Stimulated activated CD4-positive, alpha-beta T cell treated with anti-CD3 and anti-CD28 coated beads, Interleukin-12 subunit alpha, Interleukin-12 subunit beta, amount 100 ng/mL, for 24 hours (primary cell): Measurements from ENCODE around the gene ZNF654.
"Not testable (repeated sequence)": the region's sequence is repeated elsewhere in the genome, so short reads cannot be mapped to it uniquely, and the experiment has no call there.

Experiments
- DNase-seq, 2 experiments: peaks; one replicate each; pipeline ENCODE4 v3.0.0-alpha.2; 2020; ENCODE audit warnings: low read depth in 2 of 2

Gene ZNF654

DNA sequence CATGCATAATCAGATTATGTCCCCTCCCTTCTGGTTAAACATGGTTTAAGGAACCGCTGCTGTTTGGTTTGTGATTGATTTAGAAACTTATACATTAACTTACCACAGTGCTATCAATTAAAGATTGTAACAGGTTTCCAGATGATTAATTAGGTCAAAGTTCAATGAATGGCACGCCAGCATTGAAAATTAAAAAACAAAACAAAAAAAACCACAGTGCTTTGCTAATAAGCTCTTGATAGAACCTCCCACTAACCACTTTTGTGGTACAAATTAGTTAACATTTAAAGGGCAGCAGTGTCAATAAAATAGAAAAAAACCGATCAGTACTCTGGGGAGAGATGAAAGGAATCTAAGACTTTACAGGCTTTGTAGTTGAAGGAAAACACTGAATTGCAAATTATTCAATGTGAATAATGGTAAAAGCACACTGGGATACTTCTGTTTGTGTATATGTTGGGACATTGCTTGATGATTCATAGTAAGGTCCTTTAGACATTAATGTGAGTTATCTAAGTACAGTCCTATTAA lies 83.1 kb downstream of the ZNF654 start:
- DNase-seq, result no peak

DNA sequence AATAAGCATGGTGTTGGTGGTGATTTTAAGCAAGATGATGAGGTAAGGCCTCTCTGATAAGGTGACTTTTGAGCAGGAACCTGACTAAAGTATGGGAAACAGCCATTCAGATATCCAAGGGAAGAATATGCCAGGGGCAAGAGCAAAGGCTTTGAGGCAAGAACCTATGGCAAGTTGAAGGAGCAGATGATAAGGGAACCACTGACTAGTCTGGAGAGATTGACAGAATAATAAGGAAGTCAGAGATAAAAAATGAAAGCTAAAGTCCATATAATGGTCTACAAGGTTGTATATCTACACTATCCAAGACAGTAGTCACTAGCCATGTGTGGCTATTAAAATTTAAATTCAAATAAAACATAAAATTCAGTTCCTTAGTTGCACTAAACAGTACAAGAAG lies 88.2 kb downstream of the ZNF654 start:
- DNase-seq, result no peak

DNA sequence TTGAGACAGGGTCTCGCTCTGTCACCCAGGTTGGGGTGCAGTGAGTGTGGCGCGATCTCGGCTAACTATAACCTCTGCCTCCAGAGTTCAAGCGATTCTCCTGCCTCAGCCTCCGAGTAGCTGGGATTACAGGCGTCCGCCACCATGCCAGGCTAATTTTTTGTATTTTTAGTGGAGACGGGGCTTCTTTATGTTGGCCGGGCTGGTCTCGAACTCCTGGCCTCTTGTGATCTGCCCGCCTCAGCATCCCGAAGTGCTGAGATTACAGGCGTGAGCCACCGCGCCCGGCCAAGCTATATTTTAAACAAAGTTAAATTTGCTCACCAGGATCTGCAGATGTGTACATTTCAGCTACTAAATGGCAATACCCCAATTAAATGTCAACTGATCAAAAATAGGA lies 89.6 kb downstream of the ZNF654 start:
- DNase-seq, result no peak

DNA sequence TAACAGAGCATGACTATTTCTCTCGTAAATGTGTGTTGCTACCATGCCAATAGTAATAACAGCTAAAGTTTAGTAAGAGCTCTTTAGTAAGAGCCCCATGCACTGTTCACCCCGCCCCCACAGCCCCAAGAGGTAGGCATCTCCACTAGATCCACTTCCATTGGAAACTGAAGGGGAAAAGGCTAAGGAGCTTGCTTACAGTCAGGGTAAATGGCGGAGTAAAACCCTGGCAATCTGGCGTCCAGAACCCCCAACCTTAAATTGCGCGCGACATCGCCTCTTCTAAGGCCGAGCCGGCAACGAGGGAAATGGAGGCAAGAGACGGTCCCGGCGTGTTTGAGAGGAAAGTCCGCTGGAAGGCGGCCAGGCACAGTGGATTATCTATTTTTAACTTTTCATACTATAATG lies 90.0 kb downstream of the ZNF654 start:
- peak in 1 of 2 experiments; percentile 37 for DNase-seq

DNA sequence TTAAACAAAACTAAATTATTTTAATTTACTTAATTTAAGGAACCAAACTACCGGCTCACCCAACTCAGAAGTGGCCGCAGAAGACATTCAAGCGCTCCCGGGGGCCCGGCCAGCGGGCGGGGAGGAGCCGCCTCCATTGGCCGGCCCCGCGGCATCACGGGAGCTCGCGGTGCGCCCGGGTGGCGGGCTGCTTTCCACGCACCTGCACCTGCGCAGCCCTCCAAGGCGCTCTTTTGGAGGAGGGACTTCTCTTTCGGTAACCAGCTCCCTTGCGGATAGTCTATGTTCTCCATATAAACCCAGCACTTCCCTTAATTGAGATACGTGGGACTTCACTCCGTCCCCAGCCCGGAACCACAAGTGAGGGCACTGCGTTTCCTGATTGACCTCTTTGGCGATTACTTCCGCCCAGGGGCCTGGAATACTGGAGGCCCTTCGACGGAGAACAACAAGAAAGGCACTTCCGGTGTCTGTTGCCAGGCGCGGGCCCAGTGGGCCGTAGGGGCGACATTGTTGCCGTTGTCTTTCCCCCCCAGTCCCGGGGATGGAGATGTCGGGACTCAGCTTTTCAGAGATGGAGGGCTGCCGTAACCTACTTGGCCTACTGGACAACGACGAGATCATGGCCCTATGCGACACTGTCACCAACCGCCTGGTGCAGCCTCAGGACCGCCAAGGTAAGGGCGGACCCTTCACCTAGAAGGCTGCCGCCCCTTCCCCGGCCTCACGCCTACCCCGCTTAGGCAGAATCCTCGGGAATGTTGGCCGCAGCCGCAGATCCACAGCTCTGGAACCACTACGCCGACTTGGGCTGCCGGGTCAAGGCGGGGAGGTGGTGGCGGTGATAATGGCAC lies 90.7 kb downstream of the ZNF654 start, which contains the start of gene C3orf38:
Gene C3orf38, plus strand, starts transcription at position 451 of the 854 bp plus-strand sequence. Its CDS starts 94 bp downstream, at position 545.
- DNase-seq, result peak; percentile 64 to 65

DNA sequence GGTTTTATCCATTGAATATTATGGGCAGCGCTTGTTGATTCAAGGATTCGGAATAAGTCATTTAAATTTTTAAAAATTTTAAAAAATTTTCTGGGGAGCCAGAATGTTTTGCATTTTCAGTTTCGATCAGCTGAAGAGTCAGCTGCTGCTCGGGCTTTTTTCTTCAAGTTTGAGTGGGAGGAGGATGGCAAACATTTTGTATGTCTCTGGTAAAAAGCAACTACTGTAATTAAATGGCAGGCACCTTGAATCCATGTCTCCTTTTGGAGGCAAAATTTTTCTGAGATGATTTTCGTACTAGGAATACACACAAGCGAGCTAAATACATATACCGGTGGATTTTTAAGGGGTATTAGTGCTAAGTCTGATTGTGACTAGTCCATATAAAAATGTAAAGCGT lies 91.3 kb downstream of the ZNF654 start:
- no peak for DNase-seq

DNA sequence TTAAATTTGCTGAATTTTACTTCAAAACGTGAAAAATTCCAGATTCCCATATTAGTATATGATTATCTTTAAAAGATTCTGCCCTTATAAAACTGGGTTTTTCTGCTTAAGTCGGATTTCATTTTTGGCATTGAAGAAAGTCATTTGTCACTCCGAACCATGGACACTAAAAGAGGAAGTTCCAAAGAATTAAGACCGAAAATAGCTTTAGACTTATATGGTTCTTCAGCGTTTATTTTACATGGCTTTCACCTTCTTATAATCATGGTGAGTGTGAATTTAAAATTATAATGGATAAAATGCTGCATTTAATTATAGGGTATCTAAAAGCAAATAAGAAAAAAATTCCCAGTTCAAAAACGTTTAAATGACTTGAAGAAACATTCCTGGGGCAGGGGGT lies 91.8 kb downstream of the ZNF654 start:
- no peak for DNase-seq

DNA sequence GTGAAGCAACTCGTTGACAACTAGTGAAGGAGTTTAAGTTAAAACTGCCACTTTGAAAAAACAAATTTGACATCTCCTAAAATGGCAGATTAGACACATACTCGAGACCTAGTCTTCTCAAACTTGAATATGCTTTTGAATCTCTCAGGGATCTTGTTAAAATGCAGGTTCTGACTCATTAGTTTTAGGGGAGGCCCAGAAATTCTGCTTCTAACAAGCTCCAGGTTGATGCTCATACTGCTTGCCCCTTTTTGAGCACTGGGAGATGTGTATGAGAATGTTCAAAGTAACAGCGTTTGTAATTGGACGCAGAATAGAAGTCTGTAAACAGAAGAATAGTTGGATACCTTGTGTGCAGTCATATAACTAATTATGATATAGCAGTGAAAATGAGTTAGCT lies 92.3 kb downstream of the ZNF654 start:
- no peak for DNase-seq

DNA sequence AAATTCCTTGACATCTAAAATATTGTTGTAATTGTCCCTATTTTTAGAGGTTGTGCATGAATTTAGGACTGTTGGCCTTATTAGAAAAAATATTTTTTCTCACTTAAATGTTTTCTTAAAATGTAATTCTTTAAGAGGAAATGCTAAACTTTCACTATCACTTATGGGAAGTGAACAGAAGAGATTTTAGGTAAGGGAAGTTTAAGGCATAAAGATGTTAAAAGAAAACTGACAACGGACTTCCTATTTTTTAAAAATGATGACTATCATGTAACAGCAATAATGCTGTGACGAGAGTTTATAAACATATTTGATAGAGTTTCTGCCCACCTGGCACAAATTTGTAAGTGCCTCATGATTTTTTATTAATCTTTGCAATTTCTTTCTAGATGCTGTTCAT lies 93.8 kb downstream of the ZNF654 start:
- DNase-seq, result no peak

DNA sequence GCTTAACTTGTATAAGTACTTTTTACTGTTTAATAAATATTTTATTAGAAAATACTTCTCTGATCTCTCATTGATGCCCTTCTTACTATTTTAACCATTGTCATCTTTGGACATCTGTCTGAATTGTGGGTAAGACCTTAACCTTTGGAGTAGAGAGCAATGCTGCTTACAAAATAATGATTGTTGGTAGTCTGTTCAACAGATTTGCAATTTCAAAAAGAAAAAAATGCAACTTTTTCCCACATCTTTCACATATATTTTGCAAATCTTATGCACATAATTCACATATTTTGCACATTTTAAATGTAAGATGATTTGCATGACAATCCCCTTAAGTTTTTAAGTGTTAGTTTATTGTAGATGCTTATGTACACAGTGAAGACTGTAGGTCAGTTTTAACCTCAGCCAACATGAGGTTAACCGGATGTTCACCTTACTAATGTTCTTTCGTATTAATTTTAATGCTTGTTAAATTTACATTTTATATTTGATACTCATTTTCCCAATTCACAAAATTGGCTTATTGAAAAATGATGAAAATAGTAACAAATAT lies 107.4 kb downstream of the ZNF654 start:
- DNase-seq, result no peak

DNA sequence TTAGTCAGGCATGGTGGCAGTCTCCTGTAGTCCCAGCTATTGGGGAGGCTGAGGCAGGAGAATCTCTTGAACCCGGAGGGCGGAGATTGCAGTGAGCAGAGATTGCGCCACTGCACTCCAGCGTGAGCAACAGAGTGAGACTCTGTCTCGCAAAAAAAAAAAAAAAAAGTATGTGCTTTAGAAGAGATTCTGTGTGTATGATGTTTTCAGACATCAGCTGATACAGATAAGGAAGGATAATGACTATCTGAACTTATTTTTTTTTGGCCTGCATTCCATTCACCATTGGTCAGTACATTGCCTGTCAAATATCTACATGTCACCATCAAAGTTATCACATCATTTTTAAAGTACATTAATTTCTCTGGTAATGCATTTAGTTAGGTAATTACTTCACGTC lies 108.1 kb downstream of the ZNF654 start:
- DNase-seq, result no peak

DNA sequence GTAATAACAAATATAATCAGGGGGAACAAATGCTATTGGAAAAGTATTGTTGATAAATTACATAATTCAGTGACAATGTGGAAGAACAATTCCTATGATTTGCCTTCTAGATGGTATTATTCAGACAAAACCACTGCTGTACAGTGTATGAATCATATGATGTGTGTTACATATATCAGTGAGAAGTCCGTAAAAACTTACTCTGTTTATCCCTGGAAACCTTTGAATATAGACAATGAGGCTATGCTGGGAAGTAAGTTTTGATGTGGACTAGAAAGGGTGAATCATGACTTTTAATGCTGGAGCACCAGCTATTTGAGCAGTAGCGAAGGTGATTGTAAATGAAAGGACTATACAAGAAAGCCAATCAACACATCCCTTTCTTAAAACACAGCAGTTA lies 108.6 kb downstream of the ZNF654 start:
- no peak for DNase-seq

DNA sequence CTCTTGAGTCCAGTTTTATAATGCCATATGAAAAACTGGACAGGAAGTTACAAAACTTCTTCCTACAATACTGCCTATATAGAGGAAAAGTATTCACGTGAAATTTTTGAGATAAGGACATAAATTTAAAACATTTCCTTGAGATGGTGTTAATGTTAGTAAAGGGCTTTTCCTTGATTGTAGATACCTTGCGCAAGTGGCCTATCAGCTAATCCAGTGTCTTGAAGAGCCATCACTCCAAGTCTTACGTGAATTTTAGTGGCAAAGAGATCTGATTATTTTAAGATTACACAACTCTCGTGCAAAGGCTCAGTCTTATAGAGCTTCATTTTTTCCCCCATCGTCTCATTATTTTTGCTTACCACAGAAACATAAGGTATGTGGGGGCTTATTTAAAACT lies 109.1 kb downstream of the ZNF654 start:
- DNase-seq, result no peak

DNA sequence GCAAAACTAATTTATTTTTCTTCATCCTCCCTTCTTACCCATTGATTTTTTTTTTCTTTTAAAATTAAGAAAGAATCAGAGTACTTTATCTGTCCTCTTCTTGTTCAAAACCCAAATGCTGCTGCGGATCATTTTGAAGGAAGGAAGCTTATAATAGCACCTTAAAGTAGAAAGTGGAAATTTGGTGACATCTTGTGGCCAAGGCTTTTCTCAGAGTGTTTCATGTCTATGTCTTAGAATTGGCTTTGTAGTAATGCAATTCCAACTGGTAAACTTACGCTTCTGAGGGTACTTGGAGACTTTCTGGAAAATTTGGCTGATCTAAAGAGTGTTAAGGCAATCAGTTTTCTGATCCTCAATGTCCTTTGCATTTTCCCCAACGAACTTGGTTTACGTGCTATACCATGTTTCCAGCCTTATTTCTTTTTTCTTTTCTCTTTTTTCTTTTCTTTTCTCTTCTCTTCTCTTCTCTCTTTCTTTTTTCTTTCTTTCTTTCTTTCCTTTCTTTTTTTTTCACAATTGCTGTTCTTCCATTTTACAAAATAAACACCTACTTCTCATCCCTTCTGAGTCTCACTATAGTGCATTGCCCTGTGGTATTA lies 121.4 kb downstream of the ZNF654 start:
- no peak for DNase-seq

DNA sequence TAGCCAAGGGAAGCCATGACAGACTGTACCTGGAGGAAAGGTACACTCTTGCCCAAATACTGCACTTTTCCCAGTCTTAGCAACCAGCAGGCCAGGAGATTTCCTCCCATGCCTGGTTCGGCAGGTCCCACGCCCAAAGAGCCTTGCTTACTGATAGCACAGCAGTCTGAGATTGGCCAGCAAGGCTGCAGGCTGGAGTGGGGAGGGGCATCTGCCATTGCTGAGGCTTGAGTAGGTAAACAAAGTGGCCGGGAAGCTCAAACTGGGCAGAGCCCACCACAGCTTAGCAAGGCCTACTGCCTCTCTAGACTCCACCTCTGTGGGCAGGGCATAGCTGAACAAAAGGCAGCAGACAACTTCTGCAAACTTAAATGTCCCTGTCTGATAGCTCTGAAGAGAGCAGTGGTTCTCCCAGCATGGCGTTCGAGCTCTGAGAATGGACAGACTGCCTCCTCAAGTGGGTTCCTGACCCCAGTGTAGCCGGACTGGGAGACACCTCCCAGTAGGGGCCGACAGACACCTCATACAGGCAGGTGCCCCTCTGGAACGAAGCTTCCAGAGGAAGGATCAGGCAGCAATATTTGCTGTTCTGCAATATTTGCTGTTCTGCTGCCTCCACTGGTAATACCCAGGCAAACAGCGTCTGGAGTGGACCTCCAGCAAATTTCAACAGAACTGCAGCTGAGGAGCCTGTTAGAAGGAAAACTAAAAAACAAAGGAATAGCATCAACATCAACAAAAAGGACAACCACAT lies 123.3 kb downstream of the ZNF654 start:
- not testable (repeated sequence) for DNase-seq

DNA sequence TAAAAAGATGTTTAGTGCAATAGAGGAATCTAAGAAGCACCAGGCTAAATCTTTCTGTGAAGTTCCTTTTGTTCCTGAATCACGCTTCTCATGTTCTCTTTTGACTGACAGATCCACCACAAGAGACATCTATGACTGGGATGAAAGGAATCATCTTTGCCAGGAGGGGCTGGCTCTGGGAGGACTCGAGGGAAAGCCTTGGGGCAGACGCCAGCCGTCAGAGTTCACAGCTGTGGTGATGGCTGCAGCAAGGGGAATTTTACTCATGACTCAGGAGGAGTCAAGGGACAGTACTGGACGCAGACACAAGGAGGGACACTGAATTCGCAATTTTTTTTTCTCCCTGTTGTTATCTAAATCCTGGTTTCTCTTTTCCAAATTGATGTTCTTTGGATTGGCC lies 129.4 kb downstream of the ZNF654 start:
- DNase-seq, result no peak

DNA sequence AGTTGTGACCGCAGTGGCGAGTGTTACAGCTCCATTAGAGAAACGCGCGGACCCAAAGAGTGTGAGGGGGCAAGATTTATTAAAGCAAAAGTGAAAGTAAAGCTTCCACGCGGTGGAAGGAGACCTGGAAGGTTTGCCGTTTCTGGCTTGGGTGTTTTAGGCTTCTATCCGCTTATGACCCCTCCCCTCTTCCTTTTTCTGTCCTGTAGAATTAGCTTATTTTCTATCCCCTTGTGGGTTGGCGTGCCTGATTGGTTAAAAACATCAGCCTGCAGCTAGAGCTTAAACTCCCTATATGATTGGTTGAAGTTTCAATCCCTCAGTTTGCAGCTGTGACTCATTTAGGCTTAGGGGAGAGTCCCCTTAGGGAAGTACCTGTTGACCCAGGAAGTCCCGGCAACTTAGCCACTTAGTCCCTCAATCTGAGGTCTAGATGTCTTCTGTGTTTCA lies 130.3 kb downstream of the ZNF654 start:
- DNase-seq, result no peak

DNA sequence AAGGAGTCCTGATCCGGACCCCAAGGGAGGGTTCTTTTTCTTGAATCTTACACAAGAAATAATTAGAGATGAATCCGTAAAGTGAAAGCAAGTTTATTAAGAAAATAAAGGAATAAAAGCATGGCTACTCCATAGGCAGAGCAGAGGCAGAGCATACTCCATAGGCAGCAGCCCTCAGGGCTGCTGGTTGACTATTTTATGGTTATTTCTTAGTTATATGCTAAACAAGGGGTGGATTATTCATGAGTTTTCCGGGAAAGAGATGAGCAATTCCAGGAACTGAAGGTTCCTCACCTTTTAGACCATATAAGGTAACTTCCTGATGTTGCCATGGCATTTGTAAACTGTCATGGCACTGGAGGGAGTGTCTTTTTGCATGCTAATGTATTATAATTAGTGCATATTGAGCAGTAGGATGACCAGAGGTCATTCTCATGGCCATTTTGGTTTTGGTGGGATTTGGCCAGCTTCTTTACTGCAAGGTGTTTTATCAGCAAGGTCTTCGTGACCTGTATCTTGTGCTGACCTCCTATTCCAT lies 132.9 kb downstream of the ZNF654 start:
- DNase-seq, result no peak

DNA sequence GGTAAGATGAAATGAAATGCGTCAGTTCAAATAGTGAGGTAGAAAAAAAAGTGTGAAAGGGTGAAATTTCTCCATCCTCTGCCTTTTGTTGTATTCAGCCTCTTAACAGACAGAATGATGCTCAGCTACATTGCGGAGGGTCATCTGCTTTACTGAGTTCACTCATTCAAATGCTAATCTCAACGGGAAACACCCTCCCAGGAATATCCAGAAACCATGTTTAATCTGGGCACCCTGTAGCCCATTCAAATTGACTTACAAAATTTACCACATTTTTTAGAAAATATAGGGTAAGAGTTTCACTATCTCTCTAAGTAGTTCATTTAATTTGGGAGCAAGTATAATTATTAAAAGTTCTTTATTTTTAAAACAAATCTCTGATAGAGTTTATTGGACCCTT lies 133.6 kb downstream of the ZNF654 start:
- DNase-seq, result no peak
